RWPE1 (cell line): ENCODE results near the gene DNAJB11.
A peak's percentile ranks its signal among the peaks of the same experiment; 100 is the strongest.

Source experiments
- CTCF ChIA-PET: fragments of 350-600 bp; sonication (Branson Sonifier 250); formaldehyde crosslinking; extraction: SDS; loops from one replicate; lab custom pipeline; 2021; lab: Yijun Ruan, JAX
- POLR2A ChIA-PET: fragments of 400-600 bp; formaldehyde crosslinking; extraction: SDS; loops from one replicate; lab custom pipeline; 2020; ENCODE audit warnings: antibody characterized with exemption; ENCODE audit not compliant: low non-redundant PET; lab: Yijun Ruan, JAX
- DNase-seq: peaks from one replicate; pipeline ENCODE4 v3.0.0; 2012; ENCODE audit warnings: low spot score
- H3K27ac ChIP-seq: fragments of 450-650 bp; 2 replicates; pipeline ENCODE4 v1.5.1; 2017
- TF ChIP-seq, protein P1 (sequence below): fragments of 450-650 bp; conservative IDR thresholded peaks from 2 replicates; pipeline ENCODE4 v1.5.1; 2017; ENCODE audit warnings: low read depth, mild to moderate bottlenecking

Gene DNAJB11

DNA sequence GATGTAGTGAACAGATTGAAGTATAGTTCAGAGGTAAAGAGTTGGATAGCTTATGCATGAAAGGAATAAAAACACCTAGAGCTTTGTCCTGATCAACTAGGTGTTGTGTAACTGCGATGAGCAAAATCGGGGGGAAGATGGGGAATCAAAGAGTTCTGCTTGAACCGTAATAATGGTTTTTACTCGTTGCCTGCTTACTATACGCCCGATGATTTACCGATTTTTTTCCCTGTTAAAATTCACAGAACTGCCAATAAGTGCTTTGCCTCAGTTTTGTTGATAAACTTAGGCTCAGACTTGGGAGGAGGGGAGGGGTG is 783 bp upstream of the DNAJB11 start:
- H3K27ac ChIP-seq = peak overlapping the region; percentile 70
- CTCF ChIA-PET = interaction anchor here (0.5 to 2.0 kb wide), 3 partner anchors 45 to 184 kb away, joined by 3 to 6 read pairs (median 3); no protein-coding TSS in a partner anchor
- TF ChIP-seq, protein P1, sequence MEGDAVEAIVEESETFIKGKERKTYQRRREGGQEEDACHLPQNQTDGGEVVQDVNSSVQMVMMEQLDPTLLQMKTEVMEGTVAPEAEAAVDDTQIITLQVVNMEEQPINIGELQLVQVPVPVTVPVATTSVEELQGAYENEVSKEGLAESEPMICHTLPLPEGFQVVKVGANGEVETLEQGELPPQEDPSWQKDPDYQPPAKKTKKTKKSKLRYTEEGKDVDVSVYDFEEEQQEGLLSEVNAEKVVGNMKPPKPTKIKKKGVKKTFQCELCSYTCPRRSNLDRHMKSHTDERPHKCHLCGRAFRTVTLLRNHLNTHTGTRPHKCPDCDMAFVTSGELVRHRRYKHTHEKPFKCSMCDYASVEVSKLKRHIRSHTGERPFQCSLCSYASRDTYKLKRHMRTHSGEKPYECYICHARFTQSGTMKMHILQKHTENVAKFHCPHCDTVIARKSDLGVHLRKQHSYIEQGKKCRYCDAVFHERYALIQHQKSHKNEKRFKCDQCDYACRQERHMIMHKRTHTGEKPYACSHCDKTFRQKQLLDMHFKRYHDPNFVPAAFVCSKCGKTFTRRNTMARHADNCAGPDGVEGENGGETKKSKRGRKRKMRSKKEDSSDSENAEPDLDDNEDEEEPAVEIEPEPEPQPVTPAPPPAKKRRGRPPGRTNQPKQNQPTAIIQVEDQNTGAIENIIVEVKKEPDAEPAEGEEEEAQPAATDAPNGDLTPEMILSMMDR = no peak
- POLR2A ChIA-PET = no interaction called here
- DNase-seq = no peak

DNA sequence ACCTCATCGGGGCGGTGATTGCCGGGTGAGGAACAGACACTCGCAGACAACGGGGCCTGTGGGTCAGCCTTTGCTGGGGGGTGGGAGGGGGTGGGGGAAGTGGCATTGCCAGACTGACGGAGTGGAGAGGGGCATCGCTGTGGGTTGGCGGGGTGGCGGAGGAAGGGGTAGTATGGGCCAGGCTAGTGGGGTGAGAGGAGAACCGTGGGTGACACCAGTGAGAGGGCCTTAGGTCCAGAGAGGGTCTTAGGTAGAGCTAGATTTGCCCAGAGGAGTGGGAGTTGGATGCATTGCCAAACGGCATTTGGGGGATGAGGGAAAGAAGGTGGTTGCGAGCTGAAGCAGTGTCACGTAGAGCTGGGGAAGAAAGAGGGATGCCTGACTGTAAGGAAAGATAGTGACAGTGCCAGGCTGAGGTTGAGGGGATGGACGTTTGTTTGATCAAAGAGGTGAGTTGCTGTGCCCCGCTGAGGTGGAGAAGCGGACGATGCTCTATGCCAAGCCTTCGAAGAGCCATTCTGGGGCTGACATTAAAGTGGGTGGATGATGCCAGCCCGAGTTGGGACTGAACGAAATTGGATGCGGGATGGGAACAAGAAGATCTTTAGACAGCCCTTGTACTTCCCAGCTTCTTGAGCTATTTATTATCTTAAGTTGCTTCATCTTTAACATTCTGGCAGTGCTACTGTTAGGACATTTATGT is 572 bp downstream of the DNAJB11 start:
- ChIA-PET CTCF (interaction anchor here (0.5 to 2.0 kb wide), 2 partner anchors 27 to 44 kb away, joined by 3 to 6 read pairs; no protein-coding TSS in a partner anchor), POLR2A (interaction anchor here (1.1 kb wide), 1 partner anchor 212 kb away, joined by 3 read pairs; the partner anchor contains the start of gene EIF4A2)
- no peak for DNase-seq

DNA sequence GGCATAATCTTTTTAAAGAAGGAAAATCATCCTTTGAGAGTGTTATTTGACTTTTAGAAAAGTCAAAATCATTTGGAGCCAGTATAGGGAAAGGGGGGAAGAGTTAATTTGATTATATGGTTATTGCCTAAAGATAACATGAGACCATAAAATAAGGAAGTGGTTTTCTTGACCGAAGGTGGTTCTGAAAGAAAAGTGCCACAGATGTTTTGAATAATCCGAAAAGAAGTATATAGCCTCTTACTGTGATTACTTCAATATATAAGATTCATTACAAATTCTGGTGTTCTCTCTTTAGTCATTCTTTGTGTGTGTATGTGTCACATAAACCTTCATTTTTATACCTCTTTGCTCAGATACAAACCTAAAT is 1.1 kb downstream of the DNAJB11 start:
- no peak for DNase-seq
- TF ChIP-seq, protein P1 = no peak
- POLR2A ChIA-PET = no interaction called here
- no peak overlapping the region for H3K27ac ChIP-seq
- CTCF ChIA-PET = no interaction called here

More for the DNA sequence above, 572 bp downstream of the DNAJB11 start:
- TF ChIP-seq, protein P1 = no peak
- peak overlapping the region; percentile 70 for H3K27ac ChIP-seq

DNA sequence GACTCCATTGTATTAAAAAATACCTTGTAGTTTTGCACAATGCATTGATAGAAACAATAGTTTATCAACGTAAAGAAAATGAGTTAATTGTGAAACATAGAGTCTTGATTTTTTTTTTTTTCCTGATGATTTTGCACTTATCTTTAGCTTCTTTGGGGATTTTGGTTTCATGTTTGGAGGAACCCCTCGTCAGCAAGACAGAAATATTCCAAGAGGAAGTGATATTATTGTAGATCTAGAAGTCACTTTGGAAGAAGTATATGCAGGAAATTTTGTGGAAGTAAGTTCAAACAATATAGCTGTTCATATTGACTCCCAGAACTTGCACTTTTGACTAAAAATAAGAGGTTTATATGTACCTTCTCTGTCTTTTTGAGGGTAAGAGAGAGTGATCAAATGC is 7.0 kb downstream of the DNAJB11 start:
- CTCF ChIA-PET = interaction anchor here (0.7 kb wide), 1 partner anchor 16 kb away, joined by 3 read pairs; no protein-coding TSS in a partner anchor
- no peak for DNase-seq
- POLR2A ChIA-PET = no interaction called here
- TF ChIP-seq, protein P1 = no peak
- H3K27ac ChIP-seq = no peak overlapping the region

DNA sequence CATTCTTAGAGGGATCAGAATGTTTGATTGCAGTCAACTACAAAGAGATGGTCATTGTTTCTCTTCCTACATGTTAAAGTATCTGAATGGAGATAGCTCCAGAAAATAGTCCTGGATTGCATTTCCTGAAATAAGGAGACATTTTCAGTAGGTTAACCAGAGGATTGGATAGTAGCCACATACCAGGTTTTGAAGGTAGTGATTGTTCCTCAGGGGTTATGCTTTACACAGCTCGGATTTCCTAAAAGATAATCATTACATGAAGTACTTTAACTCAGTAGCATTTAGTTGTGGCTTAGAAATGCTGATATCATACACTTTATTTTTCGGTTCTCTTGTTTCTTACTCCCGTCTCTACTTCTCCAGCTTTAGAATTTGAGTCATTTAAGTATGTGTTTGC is 10.3 kb downstream of the DNAJB11 start:
- ChIA-PET CTCF (interaction anchor here (0.6 kb wide), 2 partner anchors 9 to 74 kb away, joined by 3 to 5 read pairs; no protein-coding TSS in a partner anchor), POLR2A (no interaction called here)
- DNase-seq = no peak
- no peak overlapping the region for H3K27ac ChIP-seq
- TF ChIP-seq, protein P1 = no peak

DNA sequence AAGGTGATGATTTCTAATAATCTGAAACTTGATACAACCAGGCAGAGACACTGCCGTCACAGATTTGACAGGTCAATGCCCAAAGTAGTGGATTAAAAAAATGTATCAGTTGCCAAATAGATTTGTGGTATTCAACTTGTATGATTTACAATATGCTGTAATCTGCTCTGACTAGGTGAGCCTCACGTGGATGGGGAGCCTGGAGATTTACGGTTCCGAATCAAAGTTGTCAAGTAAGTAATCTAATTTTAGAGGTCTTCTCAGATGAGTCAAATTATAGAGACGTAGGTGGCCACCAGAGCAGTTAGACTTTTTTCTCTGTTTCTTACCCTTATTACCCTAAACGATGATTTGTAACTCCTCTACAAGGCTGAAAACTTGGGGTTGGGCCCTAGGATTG is 12.0 kb downstream of the DNAJB11 start:
- H3K27ac ChIP-seq = no peak overlapping the region
- TF ChIP-seq, protein P1 = no peak
- CTCF ChIA-PET = interaction anchor here (3.2 kb wide), 1 partner anchor 32 kb away, joined by 7 read pairs; no protein-coding TSS in a partner anchor
- no peak for DNase-seq
- POLR2A ChIA-PET = no interaction called here
